GM19043 (cell line): ENCODE results near the gene RFX6.
"Not testable (repeated sequence)": the region's sequence is repeated elsewhere in the genome, so short reads cannot be mapped to it uniquely, and the experiment has no call there.

Experiments
- ATAC-seq: cut with Tn5 transposase; IDR thresholded peaks from one replicate; pipeline ENCODE4 v1.9.1; 2021; ENCODE audit warnings: low read depth; ENCODE audit not compliant: unreplicated experiment

Gene RFX6, protein sequence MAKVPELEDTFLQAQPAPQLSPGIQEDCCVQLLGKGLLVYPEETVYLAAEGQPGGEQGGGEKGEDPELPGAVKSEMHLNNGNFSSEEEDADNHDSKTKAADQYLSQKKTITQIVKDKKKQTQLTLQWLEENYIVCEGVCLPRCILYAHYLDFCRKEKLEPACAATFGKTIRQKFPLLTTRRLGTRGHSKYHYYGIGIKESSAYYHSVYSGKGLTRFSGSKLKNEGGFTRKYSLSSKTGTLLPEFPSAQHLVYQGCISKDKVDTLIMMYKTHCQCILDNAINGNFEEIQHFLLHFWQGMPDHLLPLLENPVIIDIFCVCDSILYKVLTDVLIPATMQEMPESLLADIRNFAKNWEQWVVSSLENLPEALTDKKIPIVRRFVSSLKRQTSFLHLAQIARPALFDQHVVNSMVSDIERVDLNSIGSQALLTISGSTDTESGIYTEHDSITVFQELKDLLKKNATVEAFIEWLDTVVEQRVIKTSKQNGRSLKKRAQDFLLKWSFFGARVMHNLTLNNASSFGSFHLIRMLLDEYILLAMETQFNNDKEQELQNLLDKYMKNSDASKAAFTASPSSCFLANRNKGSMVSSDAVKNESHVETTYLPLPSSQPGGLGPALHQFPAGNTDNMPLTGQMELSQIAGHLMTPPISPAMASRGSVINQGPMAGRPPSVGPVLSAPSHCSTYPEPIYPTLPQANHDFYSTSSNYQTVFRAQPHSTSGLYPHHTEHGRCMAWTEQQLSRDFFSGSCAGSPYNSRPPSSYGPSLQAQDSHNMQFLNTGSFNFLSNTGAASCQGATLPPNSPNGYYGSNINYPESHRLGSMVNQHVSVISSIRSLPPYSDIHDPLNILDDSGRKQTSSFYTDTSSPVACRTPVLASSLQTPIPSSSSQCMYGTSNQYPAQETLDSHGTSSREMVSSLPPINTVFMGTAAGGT

GRCh38 chr6:116876635-116877611 is at the start of gene RFX6:
Gene RFX6 (plus strand): TSS chr6:116877242. CDS start chr6:116877276, 34 bp downstream.
- ATAC-seq: no peak

DNA sequence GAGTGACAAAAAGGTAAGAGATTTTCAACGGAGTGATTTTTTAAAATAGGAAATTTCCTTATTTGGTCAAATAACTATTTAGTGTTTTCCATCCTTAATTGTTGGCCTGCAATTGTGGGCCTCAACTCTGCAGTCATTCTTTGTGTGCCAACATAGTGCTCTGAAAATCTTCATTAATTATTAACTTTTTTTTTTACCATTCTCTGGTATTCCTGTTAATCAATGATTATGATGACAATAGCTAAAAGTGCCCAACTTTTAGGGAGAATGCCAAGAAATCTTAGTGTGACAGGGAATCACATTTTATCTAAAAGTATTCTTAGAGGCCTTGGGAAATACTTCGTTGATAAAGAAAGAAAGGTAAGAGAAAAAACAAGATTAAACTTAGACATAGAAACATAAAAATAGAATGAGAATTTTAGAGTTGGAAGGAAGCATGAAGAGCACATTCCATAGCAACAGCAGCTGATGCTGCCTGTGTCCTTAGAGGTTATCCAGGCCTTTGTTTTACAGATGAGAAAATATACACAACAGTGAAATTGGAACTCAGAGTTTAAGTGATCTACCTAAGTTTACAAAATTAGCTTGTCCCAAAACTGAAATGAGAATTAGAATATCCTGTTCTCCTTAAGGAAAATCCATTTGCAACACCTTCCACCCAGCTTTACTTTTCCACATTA is 49.3 kb upstream of the RFX6 start:
- ATAC-seq: no peak

DNA sequence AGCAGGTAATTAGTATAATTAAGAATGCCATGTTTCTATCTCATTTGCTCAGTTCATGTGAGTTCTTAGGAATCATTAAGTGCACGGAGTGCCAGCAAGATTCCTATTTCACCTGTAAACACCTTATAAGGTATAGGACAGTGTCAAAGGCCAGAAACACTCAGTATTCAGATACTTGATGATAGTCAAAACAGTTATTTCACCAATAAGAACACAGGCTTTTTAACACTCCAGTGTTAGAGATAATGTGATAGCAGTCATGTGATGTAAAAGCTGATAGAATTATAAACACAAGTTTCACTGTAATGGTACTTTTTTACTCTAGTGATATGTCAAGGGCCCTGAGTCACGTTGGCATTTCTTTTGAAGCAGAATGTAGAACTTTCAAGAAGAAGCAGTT is 48.1 kb upstream of the RFX6 start, which contains the start of gene GPRC6A:
Gene GPRC6A, minus strand, starts transcription at position 101 of the 400 bp plus-strand sequence. Its CDS starts 70 bp downstream, at position 31.
- ATAC-seq: no peak

DNA sequence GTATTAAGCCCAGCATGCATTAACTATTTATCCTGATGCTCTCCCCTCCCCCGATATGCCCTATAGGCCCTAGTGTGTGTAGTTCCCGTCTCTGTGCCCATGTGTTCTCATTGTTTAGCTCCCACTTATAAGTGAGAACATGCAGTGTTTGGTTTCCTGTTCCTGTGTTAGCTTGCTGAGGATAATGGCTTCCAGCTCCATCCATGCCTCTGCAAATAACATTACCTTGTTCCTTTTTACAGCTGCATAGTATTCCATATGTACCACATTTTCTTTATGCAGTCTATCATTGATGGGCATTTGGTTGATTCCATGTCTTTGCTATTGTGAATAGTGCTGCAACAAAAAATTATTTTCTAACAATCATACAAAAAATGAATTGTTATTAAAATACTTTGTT is 42.5 kb upstream of the RFX6 start:
- ATAC-seq: not testable (repeated sequence)

- no peak for ATAC-seq
Observed at GRCh38 chr6:116836606-116837342, 40.3 kb upstream of the RFX6 start.

DNA sequence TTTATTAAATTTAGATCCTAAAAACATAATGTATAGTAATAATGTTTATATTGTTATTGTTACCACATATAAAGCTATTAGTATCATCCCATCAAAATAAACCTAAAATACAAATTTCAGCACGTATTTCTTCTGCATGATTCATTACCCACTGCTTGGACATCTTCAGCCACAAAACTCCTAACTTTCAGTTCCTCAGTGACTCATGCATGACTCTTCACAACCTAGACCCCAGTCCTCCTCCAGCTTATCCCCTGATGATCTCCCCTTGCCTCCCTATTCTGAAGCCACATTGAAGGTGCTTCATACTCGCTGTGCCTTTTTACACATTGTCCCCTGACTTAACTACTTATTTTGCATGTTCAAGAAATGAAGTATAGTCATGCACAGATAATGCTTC is 37.0 kb upstream of the RFX6 start:
- no peak for ATAC-seq

- no peak for ATAC-seq
Observed at GRCh38 chr6:116842459-116842858, 34.6 kb upstream of the RFX6 start.

DNA sequence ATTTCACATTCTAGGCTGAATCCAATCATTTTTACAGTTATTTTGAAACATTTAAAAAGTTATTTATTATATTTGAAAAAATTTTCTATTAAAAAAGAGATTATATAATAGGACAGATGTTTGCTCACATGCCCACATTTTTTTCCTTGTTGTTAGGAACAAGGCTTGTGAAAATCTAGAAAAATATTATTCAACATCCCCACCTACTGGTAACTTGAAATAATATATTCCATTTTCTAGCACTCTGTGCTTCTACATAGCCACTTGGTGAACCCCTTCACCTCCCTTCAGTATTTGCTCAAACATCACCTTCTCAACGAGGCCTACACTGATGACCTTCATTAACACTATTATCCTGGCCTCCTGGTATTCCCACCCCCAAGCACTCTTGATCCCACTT is 29.8 kb upstream of the RFX6 start:
- ATAC-seq: peak; percentile 60

DNA sequence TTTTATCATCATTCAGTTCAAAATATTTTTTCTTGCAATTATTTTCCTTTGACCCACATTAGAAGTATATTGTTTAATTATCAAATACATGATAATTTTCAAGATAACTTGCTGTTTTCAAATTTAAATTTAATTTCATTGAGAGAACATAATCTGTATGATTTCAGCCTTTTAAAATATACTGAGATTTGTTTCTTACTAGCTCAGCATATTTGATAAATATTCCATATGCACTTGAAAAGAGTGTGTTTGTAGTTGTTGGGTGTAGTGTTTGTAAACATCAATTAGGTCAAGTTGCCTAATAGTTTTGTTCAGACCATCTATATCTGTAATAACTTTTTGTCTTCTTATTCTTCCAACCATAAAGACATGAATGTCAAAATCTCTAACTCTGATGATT is 19.0 kb upstream of the RFX6 start:
- no peak for ATAC-seq

DNA sequence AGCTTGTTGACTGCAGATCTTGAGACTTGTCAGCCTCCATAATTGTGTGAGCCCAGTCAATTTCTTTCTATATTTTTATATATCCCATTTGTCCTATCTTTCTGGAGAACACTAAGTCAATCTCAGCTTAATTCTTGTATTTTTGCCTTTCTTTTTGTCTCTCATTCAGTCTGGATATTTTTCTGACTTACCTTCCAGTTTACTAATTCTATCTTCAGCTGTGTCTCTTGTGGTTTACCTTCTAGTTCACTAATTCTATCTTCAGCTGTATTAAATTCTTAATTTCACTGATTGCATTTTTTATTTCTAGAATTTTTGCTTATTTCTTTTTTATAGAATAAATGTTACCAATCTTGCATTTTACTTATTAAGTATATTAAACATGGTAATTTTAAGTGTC is 17.8 kb upstream of the RFX6 start:
- ATAC-seq: no peak

DNA sequence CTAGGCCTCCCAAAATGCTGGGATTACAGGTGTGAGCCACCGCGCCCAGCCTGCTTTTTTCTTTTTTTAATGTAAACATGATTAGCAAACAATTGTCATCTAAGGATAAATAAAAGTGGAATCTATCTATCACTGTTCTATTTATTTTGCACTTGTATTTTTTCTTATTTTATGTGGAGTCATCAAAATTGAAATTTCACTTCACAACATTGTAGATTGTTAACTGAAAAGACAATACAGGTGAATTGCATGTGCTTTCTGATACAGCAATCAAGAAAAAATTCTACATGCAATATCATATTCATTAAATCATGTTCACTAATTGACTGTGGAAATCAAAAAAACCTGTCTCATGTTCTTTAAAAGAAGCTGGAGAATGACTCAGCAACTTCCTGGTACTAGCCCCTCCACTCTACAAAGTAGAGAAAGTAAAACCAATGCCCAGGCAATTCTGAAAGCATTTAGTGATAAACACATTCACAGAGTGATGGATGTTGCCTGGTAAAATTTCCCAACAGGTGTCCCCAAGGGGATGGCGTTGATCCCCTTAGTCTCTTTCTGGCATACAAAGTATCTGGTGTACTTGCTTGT is 10.7 kb upstream of the RFX6 start:
- no peak for ATAC-seq

GRCh38 chr6:116872771-116873170 is 4.3 kb upstream of the RFX6 start:
- no peak for ATAC-seq

GRCh38 chr6:116876107-116876506 is 935 bp upstream of the RFX6 start:
- ATAC-seq: no peak

GRCh38 chr6:116877743-116878142 is 701 bp downstream of the RFX6 start:
- no peak for ATAC-seq

- no peak for ATAC-seq
Observed at GRCh38 chr6:116881236-116881635, 4.2 kb downstream of the RFX6 start.

DNA sequence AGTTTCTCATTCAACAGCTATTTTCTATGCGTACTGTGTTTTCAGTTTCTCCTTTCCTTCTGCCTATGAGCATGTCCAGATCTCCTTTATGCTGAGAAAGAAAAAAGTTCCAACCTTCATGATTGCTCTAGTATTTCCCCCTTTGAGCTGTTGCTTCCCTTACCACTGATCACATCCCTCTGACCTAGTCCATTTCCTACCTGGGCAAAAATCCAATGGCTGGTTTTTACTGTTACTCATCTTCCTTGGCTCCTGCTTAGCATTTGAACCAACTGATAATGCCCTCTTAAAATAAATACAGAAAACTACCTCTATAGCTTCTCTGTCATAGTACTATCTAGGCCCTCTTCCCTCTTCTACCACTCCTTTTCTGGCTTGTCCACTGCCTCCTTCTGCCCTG is 6.0 kb downstream of the RFX6 start:
- no peak for ATAC-seq

- no peak for ATAC-seq
Observed at GRCh38 chr6:116884530-116884929, 7.5 kb downstream of the RFX6 start.

GRCh38 chr6:116887168-116887567 is 10.1 kb downstream of the RFX6 start:
- no peak for ATAC-seq

DNA sequence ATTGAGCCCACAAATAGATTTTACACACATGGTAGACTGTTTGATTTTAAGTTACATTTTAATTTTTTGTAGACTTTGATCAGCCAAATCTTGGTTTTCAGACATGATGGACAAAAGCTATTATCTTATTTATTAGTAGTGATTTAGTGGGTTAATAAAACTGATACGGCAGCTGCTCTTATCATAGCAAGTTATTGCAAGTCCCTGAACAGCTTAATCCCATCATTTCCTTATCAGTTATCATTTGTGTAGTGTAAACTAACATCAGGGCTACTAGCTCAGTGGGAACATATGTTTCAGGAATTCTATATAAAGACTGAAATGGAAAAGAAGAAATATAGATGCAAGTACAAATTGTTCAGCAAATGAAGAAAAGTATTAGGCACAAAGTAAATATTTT is 10.9 kb downstream of the RFX6 start:
- no peak for ATAC-seq
